Thyroid gland (tissue), 4 donors: ENCODE measurements around the gene GATA6. TPM values are rescaled to one million over a fixed set of nuclear protein-coding genes. Genes with fewer than 3 reads are reported as not detected.

Source experiments
- DNase-seq, 2 donors: peaks; one replicate each; pipeline ENCODE4 v3.0.0-alpha.2; 2019
- H3K27ac ChIP-seq, 3 donors: fragments of 200-600 bp; sonication (generic); 1 replicate in 2 of 3; 2 replicates in 1 of 3; pipeline ENCODE4 v1.5.1; 2016 to 2019; ENCODE audit warnings: mild to moderate bottlenecking in 1 of 3, moderate library complexity in 1 of 3
- H3K27me3 ChIP-seq: fragments of 200-600 bp; sonication (generic); one replicate; pipeline ENCODE4 v1.5.1; 2019
- H3K36me3 ChIP-seq, 2 donors: fragments of 200-600 bp; sonication (generic); one replicate each; pipeline ENCODE4 v1.5.1; 2016 to 2019
- H3K4me1 ChIP-seq, 2 donors: fragments of 200-600 bp; sonication (generic); one replicate each; pipeline ENCODE4 v1.5.1; 2017 to 2019
- H3K4me3 ChIP-seq, 3 donors: fragments of 200-600 bp; sonication (generic); replicated peaks in 1 of 3; 1 replicate in 2 of 3; 2 replicates in 1 of 3; pipeline ENCODE4 v1.5.1; 2016; ENCODE audit warnings: mild to moderate bottlenecking in 1 of 3
- H3K9me3 ChIP-seq: fragments of 200-600 bp; sonication (generic); one replicate; pipeline ENCODE4 v1.5.1; 2017
- CTCF ChIP-seq, 6 experiments: fragments of 200-600 bp in 3 of 6; fragments of 450-650 bp in 3 of 6; sonication (generic) in 3 of 6; IDR thresholded peaks; one replicate each; pipeline ENCODE4 v1.5.1; 2016 to 2019; ENCODE audit warnings: antibody characterized with exemption in 6 of 6, mild to moderate bottlenecking in 2 of 6, inconsistent platforms in 1 of 6, moderate library complexity in 1 of 6
- POLR2A ChIP-seq, 2 donors: fragments of 450-650 bp; IDR thresholded peaks; one replicate each; pipeline ENCODE4 v1.6.1; 2017; ENCODE audit warnings: antibody characterized with exemption in 2 of 2, mild to moderate bottlenecking in 2 of 2, moderate library complexity in 1 of 2
- WGBS, 2 donors: methylation state at CpG; one replicate each; pipeline ENCODE4 v1.1.5; 2017; 5-methylcytosine and 5-hydroxymethylcytosine counted together
- intact Hi-C: fragments of 100-400 bp; cut with DNase I; formaldehyde crosslinking; loops from one replicate; pipeline ENCODE4 v1.15.1; 2023
- small RNA-seq: library from RNA; depleted of rRNA; stranded (forward); fragments of <200 nt; gene quantifications from one replicate; pipeline ENCODE3, GENCODE V24; 2016
- total RNA-seq, 4 donors: library from RNA; depleted of rRNA; stranded (reverse); fragments of >200 nt; gene quantifications; one replicate each; pipeline ENCODE4 v1.2.3, GENCODE V29; 2016

The GATA6 gene
- total RNA-seq, 4 donors from 2014 or later = 8.5 to 18.9 (median 15.1) TPM

GRCh38 chr18:22241921-22242361 is 72.6 kb downstream of the GATA6 start:
- Histone ChIP-seq H3K4me3 (no peak overlapping the region), H3K9me3 (no peaks in the 10 kb centered on the region), H3K36me3 (no peaks in the 10 kb centered on the region), H3K27me3 (no peaks in the 10 kb centered on the region), H3K27ac (no peak overlapping the region), H3K4me1 (no peaks in the 10 kb centered on the region)
- intact Hi-C loops = no loop called here
- no peak for DNase-seq
- TF ChIP-seq POLR2A (IDR thresholded peaks at IDR 0.05) = no peak
- TF ChIP-seq CTCF (IDR thresholded peaks at IDR 0.05) = no peak
- 78 to 88% methylated on average over 6 of the region's 6 CpGs for WGBS, 2 donors

- Histone ChIP-seq H3K9me3 (no peaks in the 10 kb centered on the region), H3K27me3 (no peaks in the 10 kb centered on the region), H3K27ac (no peak overlapping the region), H3K36me3 (no peaks in the 10 kb centered on the region), H3K4me3 (no peak overlapping the region), H3K4me1 (no peaks in the 10 kb centered on the region)
- intact Hi-C loops = no loop called here
- DNase-seq = no peak
- WGBS, 2 donors = 89 to 91% methylated on average over 3 of the region's 3 CpGs
- TF ChIP-seq CTCF (IDR thresholded peaks at IDR 0.05) (no peak), POLR2A (IDR thresholded peaks at IDR 0.05) (no peak)
These were observed 74.1 kb downstream of the GATA6 start for GRCh38 chr18:22243513-22243912.

- Histone ChIP-seq H3K27me3 (no peaks in the 10 kb centered on the region), H3K36me3 (no peaks in the 10 kb centered on the region), H3K9me3 (no peaks in the 10 kb centered on the region), H3K27ac (no peak overlapping the region), H3K4me1 (no peaks in the 10 kb centered on the region), H3K4me3 (no peak overlapping the region)
- intact Hi-C loops = no loop called here
- DNase-seq = no peak
- TF ChIP-seq CTCF (IDR thresholded peaks at IDR 0.05) (no peak), POLR2A (IDR thresholded peaks at IDR 0.05) (no peak)
- 95 to 96% methylated on average over 4 of the region's 4 CpGs for WGBS, 2 donors
These were observed 80.6 kb downstream of the GATA6 start for GRCh38 chr18:22250026-22250425.

GRCh38 chr18:22250591-22250996 is 81.2 kb downstream of the GATA6 start:
- no peaks in the 10 kb centered on the region for H3K27me3 ChIP-seq
- intact Hi-C loops = no loop called here
- no peak overlapping the region for H3K4me3 ChIP-seq
- no peak for DNase-seq
- TF ChIP-seq CTCF (IDR thresholded peaks at IDR 0.05) (no peak), POLR2A (IDR thresholded peaks at IDR 0.05) (no peak)
- 67 to 92% methylated on average over 8 of the region's 8 CpGs for WGBS, 2 donors
- no peaks in the 10 kb centered on the region for H3K4me1 ChIP-seq
- H3K27ac ChIP-seq = no peak overlapping the region
- H3K36me3 ChIP-seq = no peaks in the 10 kb centered on the region
- H3K9me3 ChIP-seq = no peaks in the 10 kb centered on the region

Small RNAs within 50 kb of the gene (small RNA-seq; reads per million reads assigned to genes)
- gene RNU6-702P = not detected
- gene RNU6ATAC20P = not detected

Other genes with a start within 250 kb of the GATA6 start
- not detected for gene CTAGE1, start 248.3 kb downstream of the GATA6 start, total RNA-seq